ENCODE measurements around the gene IRAK2.

- TF ChIP-seq CTCF (IDR thresholded peaks at IDR 0.05; ENCODE audit: extremely low read depth in 1 of 2, insufficient read depth in 1 of 2, low read depth in 1 of 2, low read length in 2 of 2), result no peak
- TF ChIP-seq EZH2 (IDR thresholded peaks at IDR 0.05; ENCODE audit: borderline replicate concordance, low read depth, low read length, severe bottlenecking), result no peak
Observed at GRCh38 chr3:10204921-10205320, 40.2 kb downstream of the IRAK2 start.
